Trophoblast cell (in vitro differentiated cells and primary cell): ENCODE results near the gene FSTL3.

ENCODE experiments used
- DNase-seq, 2 donors: peaks; one replicate each; pipeline ENCODE4 v3.0.0-alpha.2; 2016
- H2AFZ ChIP-seq: 2 replicates; pipeline ENCODE4 v1.6.1; 2013; ENCODE audit warnings: low read length, moderate library complexity, mild to moderate bottlenecking; ENCODE audit not compliant: insufficient read depth, poor library complexity
- H2AK5ac ChIP-seq: 2 replicates; pipeline ENCODE4 v1.6.1; 2013; ENCODE audit warnings: mild to moderate bottlenecking, low read length
- H2BK120ac ChIP-seq: 2 replicates; pipeline ENCODE4 v1.6.1; 2013; ENCODE audit warnings: low read length, mild to moderate bottlenecking, moderate library complexity; ENCODE audit not compliant: insufficient read depth, poor library complexity
- H2BK12ac ChIP-seq: 2 replicates; pipeline ENCODE4 v1.6.1; 2013; ENCODE audit warnings: mild to moderate bottlenecking, low read length, moderate library complexity
- H2BK5ac ChIP-seq: 2 replicates; pipeline ENCODE4 v1.6.1; 2013; ENCODE audit warnings: low read length, low read depth, moderate library complexity, mild to moderate bottlenecking; ENCODE audit not compliant: poor library complexity
- H3K14ac ChIP-seq: 2 replicates; pipeline ENCODE4 v1.6.1; 2013; ENCODE audit warnings: mild to moderate bottlenecking, low read length
- H3K18ac ChIP-seq: 2 replicates; pipeline ENCODE4 v1.6.1; 2013; ENCODE audit warnings: mild to moderate bottlenecking, low read length
- H3K23ac ChIP-seq: 2 replicates; pipeline ENCODE4 v1.6.1; 2013; ENCODE audit warnings: low read length
- H3K27ac ChIP-seq: 2 replicates; pipeline ENCODE4 v1.5.1; 2013; ENCODE audit warnings: low read depth, mild to moderate bottlenecking, inconsistent platforms, low read length, moderate library complexity
- H3K27me3 ChIP-seq: 2 replicates; pipeline ENCODE4 v1.6.1; 2013; ENCODE audit warnings: inconsistent platforms, mild to moderate bottlenecking, low read length, moderate library complexity; ENCODE audit not compliant: insufficient read depth
- H3K36me3 ChIP-seq, 2 experiments: 1 replicate in 1 of 2; 2 replicates in 1 of 2; pipeline ENCODE4 v1.6.1; 2013; ENCODE audit warnings: low read length in 2 of 2, mild to moderate bottlenecking in 2 of 2, moderate library complexity in 1 of 2; ENCODE audit not compliant: insufficient read depth in 2 of 2, control insufficient read depth in 1 of 2
- H3K4ac ChIP-seq: 2 replicates; pipeline ENCODE4 v1.6.1; 2013; ENCODE audit warnings: low read depth, mild to moderate bottlenecking, low read length, moderate library complexity
- H3K4me1 ChIP-seq, 2 experiments: 1 replicate in 1 of 2; 2 replicates in 1 of 2; pipeline ENCODE4 v1.6.1; 2013; ENCODE audit warnings: low read length in 2 of 2, mild to moderate bottlenecking in 2 of 2, moderate library complexity in 1 of 2; ENCODE audit not compliant: insufficient read depth in 2 of 2, control insufficient read depth in 1 of 2
- H3K4me2 ChIP-seq: 2 replicates; pipeline ENCODE4 v1.6.1; 2013; ENCODE audit warnings: inconsistent platforms, mild to moderate bottlenecking, low read length, moderate library complexity
- H3K4me3 ChIP-seq: 2 replicates; pipeline ENCODE4 v1.5.1; 2013; ENCODE audit warnings: mild to moderate bottlenecking, low read depth, low read length, inconsistent platforms
- H3K79me1 ChIP-seq: one replicate; pipeline ENCODE4 v1.6.1; 2013; ENCODE audit warnings: low read length
- H3K79me2 ChIP-seq: 2 replicates; pipeline ENCODE4 v1.6.1; 2013; ENCODE audit warnings: low read length, mild to moderate bottlenecking; ENCODE audit not compliant: control insufficient read depth, insufficient read depth, poor library complexity
- H3K9ac ChIP-seq: 2 replicates; pipeline ENCODE4 v1.6.1; 2013; ENCODE audit warnings: mild to moderate bottlenecking, low read length
- H3K9me3 ChIP-seq: 2 replicates; pipeline ENCODE4 v1.6.1; 2013; ENCODE audit warnings: low read depth, mild to moderate bottlenecking, control low read depth, inconsistent platforms, low read length; ENCODE audit not compliant: insufficient read depth
- H4K12ac ChIP-seq: 2 replicates; pipeline ENCODE4 v1.6.1; 2013; ENCODE audit warnings: low read depth, mild to moderate bottlenecking, low read length, moderate library complexity
- H4K8ac ChIP-seq: 2 replicates; pipeline ENCODE4 v1.6.1; 2013; ENCODE audit warnings: low read depth, mild to moderate bottlenecking, low read length, moderate library complexity
- H4K91ac ChIP-seq: one replicate; pipeline ENCODE4 v1.6.1; 2013; ENCODE audit warnings: low read depth, mild to moderate bottlenecking, low read length, moderate library complexity
- WGBS: extraction: QIAGEN DNeasy Blood & Tissue Kit; methylation state at CpG from one replicate; pipeline ENCODE4 v1.1.7; 2013; ENCODE audit warnings: missing lambda C conversion rate; ENCODE audit not compliant: insufficient read length, insufficient coverage; ENCODE audit errors: extremely low coverage; 5-methylcytosine and 5-hydroxymethylcytosine counted together

The FSTL3 gene

DNA sequence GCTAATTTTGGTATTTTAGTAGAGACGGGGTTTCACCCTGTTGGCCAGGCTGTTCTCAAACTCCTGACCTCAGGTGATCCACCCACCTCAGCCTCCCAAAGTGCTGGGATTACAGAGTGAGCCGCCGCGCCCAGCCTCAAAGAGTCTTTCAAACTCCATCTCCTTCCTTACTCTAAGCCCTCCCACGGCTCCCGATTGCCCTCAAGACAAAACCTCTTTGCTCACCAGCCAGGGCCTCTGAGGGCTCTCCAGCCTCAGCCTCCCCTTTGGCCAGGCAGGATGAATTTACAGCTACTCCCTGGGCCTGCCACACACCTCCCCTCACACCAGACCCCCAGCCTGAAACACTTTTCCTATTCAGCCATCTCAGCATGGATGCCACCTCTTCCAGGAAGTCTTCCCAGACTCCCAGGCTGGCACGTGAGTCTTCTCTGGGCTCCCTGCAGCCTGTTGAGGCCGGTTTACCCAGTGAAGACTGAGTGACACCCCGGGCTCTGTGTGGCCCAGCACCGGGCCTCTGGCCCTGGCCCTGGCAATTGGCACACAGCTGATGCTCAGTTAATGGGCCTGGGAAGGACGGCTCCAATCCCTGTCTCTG is 11.5 kb downstream of the FSTL3 start:
- H3K4ac ChIP-seq, result no peak overlapping the region
- no peaks in the 10 kb centered on the region for H3K27me3 ChIP-seq
- H3K23ac ChIP-seq, result no peak overlapping the region
- peak in 1 of 2 donors; percentile 63 for DNase-seq
- H3K18ac ChIP-seq, result no peak overlapping the region
- peaks cover 0 to 3% of the 10 kb centered on the region in 2 experiments for H3K4me1 ChIP-seq
- no peaks in the 10 kb centered on the region for H3K79me2 ChIP-seq
- no peak overlapping the region for H3K4me3 ChIP-seq
- H2AK5ac ChIP-seq, result no peak overlapping the region
- no peak overlapping the region for H2BK120ac ChIP-seq
- no peak overlapping the region for H4K12ac ChIP-seq
- H3K27ac ChIP-seq, result no peak overlapping the region
- H2BK5ac ChIP-seq, result no peak overlapping the region
- no peak overlapping the region for H2AFZ ChIP-seq
- no CpG with 5 or more reads among the region's 11 CpGs for whole genome bisulfite sequencing
- no peak overlapping the region for H3K4me2 ChIP-seq
- no peak overlapping the region for H2BK12ac ChIP-seq
- H3K79me1 ChIP-seq, result no peaks in the 10 kb centered on the region
- H3K9me3 ChIP-seq, result peaks cover 3% of the 10 kb centered on the region
- H3K9ac ChIP-seq, result no peak overlapping the region
- H3K14ac ChIP-seq, result no peak overlapping the region
- no peak overlapping the region for H4K8ac ChIP-seq
- H4K91ac ChIP-seq, result no peak overlapping the region
- H3K36me3 ChIP-seq, result no peaks in the 10 kb centered on the region

DNA sequence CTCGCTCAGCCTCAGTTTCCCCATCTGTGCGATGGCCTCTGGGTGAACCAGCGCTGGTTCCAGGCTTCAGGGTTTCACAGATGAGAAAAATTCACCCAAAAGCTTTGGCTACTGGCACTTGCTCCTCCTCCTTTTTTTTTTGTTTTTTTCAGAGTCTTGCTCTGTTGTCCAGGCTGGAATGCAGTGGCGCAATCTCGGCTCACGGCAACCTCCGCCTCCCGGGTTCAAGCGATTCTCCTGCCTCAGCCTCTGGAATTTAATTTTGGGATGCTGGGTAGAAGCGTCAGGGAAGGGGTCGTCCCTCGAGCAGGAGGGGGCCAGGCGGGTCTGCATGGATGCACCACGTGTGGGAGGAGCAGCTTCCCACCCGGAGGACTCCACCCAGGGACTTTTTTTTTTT is 12.0 kb downstream of the FSTL3 start:
- Histone ChIP-seq H3K14ac (no peak overlapping the region), H3K36me3 (no peaks in the 10 kb centered on the region), H4K91ac (no peak overlapping the region), H3K4me3 (no peak overlapping the region), H2BK5ac (no peak overlapping the region), H4K8ac (no peak overlapping the region), H3K18ac (no peak overlapping the region), H3K79me1 (no peaks in the 10 kb centered on the region), H2BK12ac (no peak overlapping the region), H3K4me2 (no peak overlapping the region), H3K4me1 (peaks cover 0 to 3% of the 10 kb centered on the region in 2 experiments), H3K23ac (no peak overlapping the region), H3K79me2 (no peaks in the 10 kb centered on the region), H3K27ac (no peak overlapping the region), H3K9me3 (peaks cover 3% of the 10 kb centered on the region), H3K27me3 (no peaks in the 10 kb centered on the region), H4K12ac (no peak overlapping the region), H3K9ac (no peak overlapping the region), H2AFZ (no peak overlapping the region), H2AK5ac (no peak overlapping the region), H2BK120ac (no peak overlapping the region), H3K4ac (no peak overlapping the region)
- peak in 1 of 2 donors; percentile 40 for DNase-seq
- WGBS, result no CpG with 5 or more reads among the region's 15 CpGs

DNA sequence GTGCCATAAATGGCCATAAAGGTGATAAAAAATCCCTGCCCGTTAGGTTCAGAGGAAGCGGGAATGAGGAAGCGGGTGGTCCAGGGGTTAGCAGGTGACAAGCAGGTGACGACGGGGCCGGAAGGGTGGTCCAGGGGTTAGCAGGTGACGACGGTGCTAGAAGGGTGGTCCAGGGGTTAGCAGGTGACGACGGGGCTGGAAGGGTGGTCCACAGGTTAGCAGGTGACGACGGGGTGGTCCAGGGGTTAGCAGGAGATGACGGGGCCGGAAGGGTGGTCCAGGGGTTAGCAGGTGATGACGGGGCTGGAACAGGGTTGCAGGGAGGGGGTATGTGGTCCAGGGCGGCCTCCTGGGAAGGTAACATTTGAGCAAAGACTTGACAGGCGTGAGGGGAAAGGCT is 12.8 kb downstream of the FSTL3 start:
- Histone ChIP-seq H3K23ac (no peak overlapping the region), H3K79me1 (no peaks in the 10 kb centered on the region), H3K4me1 (peaks cover 0 to 3% of the 10 kb centered on the region in 2 experiments), H3K36me3 (no peaks in the 10 kb centered on the region), H3K27ac (no peak overlapping the region), H2BK12ac (no peak overlapping the region), H3K4ac (no peak overlapping the region), H3K9me3 (peaks cover 3% of the 10 kb centered on the region), H2BK120ac (no peak overlapping the region), H3K79me2 (no peaks in the 10 kb centered on the region), H2AFZ (no peak overlapping the region), H4K91ac (no peak overlapping the region), H3K27me3 (no peaks in the 10 kb centered on the region), H4K12ac (no peak overlapping the region), H3K4me3 (no peak overlapping the region), H2AK5ac (no peak overlapping the region), H3K4me2 (no peak overlapping the region), H3K14ac (no peak overlapping the region), H4K8ac (no peak overlapping the region), H3K9ac (no peak overlapping the region), H2BK5ac (no peak overlapping the region), H3K18ac (no peak overlapping the region)
- no peak for DNase-seq
- no CpG with 5 or more reads among the region's 17 CpGs for WGBS

- H4K91ac ChIP-seq, result no peak overlapping the region
- H2BK120ac ChIP-seq, result no peak overlapping the region
- H3K23ac ChIP-seq, result no peak overlapping the region
- no peak overlapping the region for H3K4ac ChIP-seq
- H3K79me1 ChIP-seq, result no peaks in the 10 kb centered on the region
- no peaks in the 10 kb centered on the region for H3K36me3 ChIP-seq
- no peak overlapping the region for H2AK5ac ChIP-seq
- no peak overlapping the region for H2BK12ac ChIP-seq
- no peak overlapping the region for H3K9ac ChIP-seq
- no peak overlapping the region for H3K18ac ChIP-seq
- H3K27ac ChIP-seq, result no peak overlapping the region
- H4K8ac ChIP-seq, result no peak overlapping the region
- no peaks in the 10 kb centered on the region for H3K27me3 ChIP-seq
- H3K14ac ChIP-seq, result no peak overlapping the region
- no peak overlapping the region for H2AFZ ChIP-seq
- no peak overlapping the region for H4K12ac ChIP-seq
- H3K9me3 ChIP-seq, result peaks cover under 1% of the 10 kb centered on the region
- DNase-seq, result no peak
- WGBS, result no CpG with 5 or more reads among the region's 18 CpGs
- H3K4me1 ChIP-seq, result peaks cover 0 to 3% of the 10 kb centered on the region in 2 experiments
- no peak overlapping the region for H2BK5ac ChIP-seq
- no peaks in the 10 kb centered on the region for H3K79me2 ChIP-seq
- no peak overlapping the region for H3K4me3 ChIP-seq
- H3K4me2 ChIP-seq, result no peak overlapping the region
Observed at GRCh38 chr19:690203-690602, 14.0 kb downstream of the FSTL3 start.
